H9 (cell line): ENCODE data around the gene SURF4. TPM values are rescaled to one million over a fixed set of nuclear protein-coding genes. Genes with fewer than 3 reads are reported as not detected.

Source experiments
- DNase-seq: peaks from one replicate; pipeline ENCODE4 v3.0.0-alpha.2; 2017
- H2AFZ ChIP-seq: one replicate; pipeline ENCODE4 v1.6.1; 2013; ENCODE audit warnings: mild to moderate bottlenecking, low read length, control low read depth, moderate library complexity
- H2AK5ac ChIP-seq: 2 replicates; pipeline ENCODE4 v1.6.1; 2013; ENCODE audit warnings: low read length, control low read depth, mixed read lengths; ENCODE audit not compliant: insufficient read length
- H2BK120ac ChIP-seq: one replicate; pipeline ENCODE4 v1.6.1; 2013; ENCODE audit warnings: low read depth, mild to moderate bottlenecking, low read length, control low read depth, inconsistent platforms; ENCODE audit not compliant: poor library complexity, severe bottlenecking
- H2BK12ac ChIP-seq: 2 replicates; pipeline ENCODE4 v1.6.1; 2013; ENCODE audit warnings: low read length, control low read depth, mixed read lengths, low read depth; ENCODE audit not compliant: insufficient read length
- H2BK15ac ChIP-seq: 2 replicates; pipeline ENCODE4 v1.6.1; 2013; ENCODE audit warnings: low read depth, low read length, control low read depth
- H2BK20ac ChIP-seq: one replicate; pipeline ENCODE4 v1.6.1; 2013; ENCODE audit warnings: low read depth, mild to moderate bottlenecking, low read length, control low read depth, inconsistent platforms; ENCODE audit not compliant: poor library complexity, severe bottlenecking
- H2BK5ac ChIP-seq: 2 replicates; pipeline ENCODE4 v1.6.1; 2013; ENCODE audit warnings: low read length, control low read depth, mixed read lengths; ENCODE audit not compliant: insufficient read length
- H3K14ac ChIP-seq: 2 replicates; pipeline ENCODE4 v1.6.1; 2013; ENCODE audit warnings: low read length, control low read depth; ENCODE audit not compliant: insufficient read depth
- H3K18ac ChIP-seq: 2 replicates; pipeline ENCODE4 v1.6.1; 2013; ENCODE audit warnings: low read depth, mild to moderate bottlenecking, mixed read lengths, low read length, control low read depth; ENCODE audit not compliant: insufficient read length
- H3K23ac ChIP-seq: 2 replicates; pipeline ENCODE4 v1.6.1; 2013; ENCODE audit warnings: low read length, control low read depth, mixed read lengths, low read depth; ENCODE audit not compliant: insufficient read length
- H3K23me2 ChIP-seq: 2 replicates; pipeline ENCODE4 v1.6.1; 2013; ENCODE audit warnings: low read depth, mild to moderate bottlenecking, mixed read lengths, low read length, control low read depth; ENCODE audit not compliant: insufficient read length, poor library complexity, severe bottlenecking
- H3K27ac ChIP-seq: 2 replicates; pipeline ENCODE4 v1.5.1; 2013; ENCODE audit warnings: low read length, control low read depth, mixed read lengths, low read depth; ENCODE audit not compliant: insufficient read length
- H3K27me3 ChIP-seq: 2 replicates; pipeline ENCODE4 v1.6.1; 2013; ENCODE audit warnings: low read length, control low read depth, inconsistent platforms; ENCODE audit not compliant: insufficient read depth
- H3K4ac ChIP-seq: 2 replicates; pipeline ENCODE4 v1.6.1; 2013; ENCODE audit warnings: low read depth, mild to moderate bottlenecking, control low read depth, inconsistent platforms, low read length, moderate library complexity
- H3K4me1 ChIP-seq: 2 replicates; pipeline ENCODE4 v1.6.1; 2013; ENCODE audit warnings: low read length, control low read depth, inconsistent platforms; ENCODE audit not compliant: insufficient read depth
- H3K4me2 ChIP-seq: 2 replicates; pipeline ENCODE4 v1.6.1; 2013; ENCODE audit warnings: low read length, control low read depth, mixed read lengths; ENCODE audit not compliant: insufficient read length, insufficient read depth
- H3K56ac ChIP-seq: 2 replicates; pipeline ENCODE4 v1.6.1; 2013; ENCODE audit warnings: low read depth, mild to moderate bottlenecking, mixed read lengths, low read length, control low read depth; ENCODE audit not compliant: insufficient read length
- H3K79me1 ChIP-seq: 2 replicates; pipeline ENCODE4 v1.6.1; 2013; ENCODE audit warnings: low read depth, mild to moderate bottlenecking, moderate library complexity, low read length, control low read depth, inconsistent platforms; ENCODE audit not compliant: insufficient read depth, poor library complexity, severe bottlenecking
- H3K79me2 ChIP-seq: 2 replicates; pipeline ENCODE4 v1.6.1; 2013; ENCODE audit warnings: low read length, control low read depth, inconsistent platforms; ENCODE audit not compliant: insufficient read depth
- H3K9ac ChIP-seq: 2 replicates; pipeline ENCODE4 v1.6.1; 2013; ENCODE audit warnings: low read length, control low read depth, mixed read lengths; ENCODE audit not compliant: insufficient read length; ENCODE audit errors: extremely low read depth
- H3K9me3 ChIP-seq: one replicate; pipeline ENCODE4 v1.6.1; 2013; ENCODE audit warnings: low read depth, low read length, inconsistent platforms; ENCODE audit not compliant: control insufficient read depth
- H3T11ph ChIP-seq: one replicate; pipeline ENCODE4 v1.6.1; 2013; ENCODE audit warnings: mild to moderate bottlenecking, low read length, control low read depth, inconsistent platforms
- H4K20me1 ChIP-seq: one replicate; pipeline ENCODE4 v1.6.1; 2013; ENCODE audit not compliant: control insufficient read depth, insufficient read length, insufficient read depth
- H4K5ac ChIP-seq: 2 replicates; pipeline ENCODE4 v1.6.1; 2013; ENCODE audit warnings: low read depth, mild to moderate bottlenecking, mixed read lengths, low read length, control low read depth; ENCODE audit not compliant: insufficient read length
- H4K8ac ChIP-seq: replicated peaks from 2 replicates; pipeline ENCODE4 v1.6.1; 2013; ENCODE audit warnings: low read length, control low read depth, mixed read lengths, low read depth; ENCODE audit not compliant: insufficient read length
- H4K91ac ChIP-seq: 2 replicates; pipeline ENCODE4 v1.6.1; 2013; ENCODE audit warnings: low read depth, mild to moderate bottlenecking, moderate library complexity, mixed read lengths, low read length, control low read depth; ENCODE audit not compliant: insufficient read length
- H3K27ac Mint-ChIP-seq, 3 experiments: 2 replicates in 2 of 3; 3 replicates in 1 of 3; pipeline ENCODE4 v1.8.0; 2020 to 2021; ENCODE audit warnings: mixed read lengths in 3 of 3, mild to moderate bottlenecking in 1 of 3, moderate library complexity in 1 of 3
- H3K27me3 Mint-ChIP-seq: 2 replicates; pipeline ENCODE4 v1.8.0; 2021; ENCODE audit warnings: low read depth, mild to moderate bottlenecking, moderate library complexity, mixed read lengths
- H3K36me3 Mint-ChIP-seq, 3 experiments: 2 replicates in 2 of 3; 3 replicates in 1 of 3; pipeline ENCODE4 v1.8.0; 2020 to 2021; ENCODE audit warnings: low read depth in 3 of 3, mixed read lengths in 3 of 3; ENCODE audit not compliant: insufficient read depth in 1 of 3
- H3K4me1 Mint-ChIP-seq, 2 experiments: 2 replicates each; pipeline ENCODE4 v1.8.0; 2020; ENCODE audit warnings: mixed read lengths in 2 of 2
- H3K4me3 Mint-ChIP-seq, 2 experiments: 2 replicates in 1 of 2; 3 replicates in 1 of 2; pipeline ENCODE4 v1.8.0; 2020 to 2021; ENCODE audit warnings: mild to moderate bottlenecking in 2 of 2, mixed read lengths in 2 of 2, moderate library complexity in 1 of 2
- H3K9me3 Mint-ChIP-seq, 2 experiments: 2 replicates in 1 of 2; 3 replicates in 1 of 2; pipeline ENCODE4 v1.8.0; 2020; ENCODE audit warnings: mild to moderate bottlenecking in 2 of 2, mixed read lengths in 2 of 2, moderate library complexity in 1 of 2
- CTCF ChIP-seq: fragments of 200-600 bp; sonication (generic); conservative IDR thresholded peaks from 3 replicates; pipeline ENCODE4 v1.8.0; 2021; ENCODE audit warnings: antibody characterized with exemption, mild to moderate bottlenecking
- WGBS: extraction: QIAGEN DNeasy Blood & Tissue Kit; methylation state at CpG from one replicate; pipeline ENCODE4 v1.1.7; 2013; ENCODE audit warnings: missing lambda C conversion rate, low lambda C conversion rate, mixed read lengths; ENCODE audit not compliant: insufficient read length; ENCODE audit errors: extremely low coverage; 5-methylcytosine and 5-hydroxymethylcytosine counted together
- total RNA-seq: library from RNA; stranded (reverse); gene quantifications from 2 replicates; pipeline ENCODE4 v1.2.1, GENCODE V29; 2021

The SURF4 gene
- total RNA-seq, 1 experiment from 2014 or later: 146 TPM

- peaks cover 0 to 1% (median 0%) of the 10 kb centered on the region in 3 experiments; a peak in 1 of 7 replicates for H3K36me3 Mint-ChIP-seq
- peaks cover 15% of the 10 kb centered on the region in 2 experiments for H3K9me3 Mint-ChIP-seq
- no peak overlapping the region for H3K4ac ChIP-seq
- no CpG with 5 or more reads among the region's 13 CpGs for WGBS
- no peak overlapping the region for H3K27ac ChIP-seq
- no peaks in the 10 kb centered on the region for H3K79me2 ChIP-seq
- no peak overlapping the region for H3K18ac ChIP-seq
- no peak overlapping the region for H2BK5ac ChIP-seq
- H3K27me3 ChIP-seq: no peaks in the 10 kb centered on the region
- H2BK120ac ChIP-seq: no peak overlapping the region
- TF ChIP-seq CTCF: no peak
- H4K5ac ChIP-seq: no peak overlapping the region
- H3K23me2 ChIP-seq: no peaks in the 10 kb centered on the region
- H2BK20ac ChIP-seq: no peak overlapping the region
- H3K27ac Mint-ChIP-seq: no peak overlapping the region
- no peak overlapping the region for H3K23ac ChIP-seq
- peaks cover 26% of the 10 kb centered on the region for H3K27me3 Mint-ChIP-seq
- no peak overlapping the region for H3K4me3 Mint-ChIP-seq
- no peak overlapping the region for H4K8ac ChIP-seq
- H3T11ph ChIP-seq: no peak overlapping the region
- no peak overlapping the region for H2BK15ac ChIP-seq
- H2AFZ ChIP-seq: no peak overlapping the region
- no peak overlapping the region for H2BK12ac ChIP-seq
- no peaks in the 10 kb centered on the region for H3K4me1 ChIP-seq
- no peak overlapping the region for H4K91ac ChIP-seq
- H3K79me1 ChIP-seq: no peaks in the 10 kb centered on the region
- DNase-seq: no peak
- no peaks in the 10 kb centered on the region for H4K20me1 ChIP-seq
- H3K9me3 ChIP-seq: no peaks in the 10 kb centered on the region
- no peak overlapping the region for H3K56ac ChIP-seq
- H3K14ac ChIP-seq: no peak overlapping the region
- no peak overlapping the region for H3K9ac ChIP-seq
- H2AK5ac ChIP-seq: no peak overlapping the region
- H3K4me1 Mint-ChIP-seq: no peaks in the 10 kb centered on the region
- H3K4me2 ChIP-seq: no peak overlapping the region
These were observed 13.7 kb upstream of the SURF4 start for GRCh38 chr9:133389562-133389961.
